ENCODE data around the gene DNAJA3. TPM values are rescaled to one million over a fixed set of nuclear protein-coding genes. Genes with fewer than 3 reads are reported as not detected.

Gene DNAJA3
- total RNA-seq, 2 experiments from 2014 or later: 64.0 to 68.7 TPM

Other genes starting within 250 kb of the DNAJA3 start
- not detected for gene SRL, start 183.8 kb upstream of the DNAJA3 start, total RNA-seq
- 10 to 100 TPM; 18.0 to 27.2 TPM for gene TFAP4, start 152.8 kb upstream of the DNAJA3 start, total RNA-seq
- under 1 TPM; 0.55 to 0.63 TPM for gene GLIS2, start 109.8 kb upstream of the DNAJA3 start, total RNA-seq
- gene PAM16, start 74.5 kb upstream of the DNAJA3 start, total RNA-seq: 10 to 100 TPM; 47.5 to 49.4 TPM
- gene VASN, start 54.0 kb upstream of the DNAJA3 start, total RNA-seq: not detected
- 100 to 1,000 TPM; 142 to 246 TPM for gene CORO7, start 9.3 kb upstream of the DNAJA3 start, total RNA-seq
- gene NMRAL1, start 48.8 kb downstream of the DNAJA3 start, total RNA-seq: 10 to 100 TPM; 52.5 to 72.5 TPM
- 100 to 1,000 TPM in 1 of 2 experiments, 10 to 100 TPM in 1; 96.5 to 103 TPM for gene HMOX2, start 50.5 kb downstream of the DNAJA3 start, total RNA-seq
- gene CDIP1, start 112.9 kb downstream of the DNAJA3 start, total RNA-seq: 10 to 100 TPM; 45.2 to 57.3 TPM
- gene C16orf96, start 130.5 kb downstream of the DNAJA3 start, total RNA-seq: under 1 TPM in 1 of 2 experiments, not detected in 1; 0.14 TPM
- gene UBALD1, start 189.0 kb downstream of the DNAJA3 start, total RNA-seq: 10 to 100 TPM; 20.2 to 27.7 TPM
- gene MGRN1, start 199.0 kb downstream of the DNAJA3 start, total RNA-seq: 10 to 100 TPM; 76.9 to 92.1 TPM